HCT116 (cell line): ENCODE results near the gene FAM13C. TPM values are rescaled to one million over a fixed set of nuclear protein-coding genes. Genes with fewer than 3 reads are reported as not detected.

Experiments
- ATAC-seq: fragments of 200-7000 bp; cut with Tn5 transposase; 2 replicates; pipeline ENCODE4 v1.9.1; 2020; ENCODE audit warnings: mild to moderate bottlenecking, moderate library complexity
- BruUV-seq: library from RNA; stranded (reverse); fragments of 400-500 nt; replicated peaks from 2 replicates; lab custom pipeline; 2021; lab: Mats Ljungman, UMichigan
- CTCF ChIA-PET: fragments of 300-600 bp; sonication (Branson Sonifier 250); formaldehyde crosslinking; loops from one replicate; lab custom pipeline; 2021; ENCODE audit warnings: antibody characterized with exemption; lab: Charles Lee
- POLR2A ChIA-PET: fragments of 300-600, 350-600 bp; sonication (Branson Sonifier 250); formaldehyde crosslinking; loops from one replicate; lab custom pipeline; 2021; ENCODE audit warnings: antibody characterized with exemption; lab: Charles Lee
- RAD21 ChIA-PET, 2 experiments: fragments of 300-600 bp; sonication (Branson Sonifier 250); formaldehyde crosslinking; loops; one replicate each; lab custom pipeline; 2023; ENCODE audit warnings: low total read pairs in 2 of 2; ENCODE audit not compliant: uncharacterized antibody in 2 of 2, unreplicated experiment in 2 of 2, low non-redundant PET in 1 of 2; lab: Charles Lee
- DNase-seq: peaks from one replicate; pipeline ENCODE4 v3.0.0-alpha.2; 2010; ENCODE audit warnings: low read depth, low spot score
- H2AFZ ChIP-seq: fragments of 200-600 bp; shearing (Covaris generic), sonication (generic); 2 replicates; pipeline ENCODE4 v1.6.1; 2017; ENCODE audit warnings: low read depth, mixed run types, mixed read lengths, antibody characterized with exemption, low read length; ENCODE audit not compliant: poor library complexity, severe bottlenecking
- H3K27ac ChIP-seq: 2 replicates; pipeline ENCODE4 v1.5.1; 2012; ENCODE audit warnings: low read depth, low read length
- H3K27me3 ChIP-seq: fragments of 200-600 bp; sonication (generic); 2 replicates; pipeline ENCODE4 v1.6.1; 2016; ENCODE audit warnings: mixed run types, low read length, mixed read lengths; ENCODE audit not compliant: insufficient read depth
- H3K36me3 ChIP-seq, 2 experiments: fragments of 200-500 bp in 1 of 2; fragments of 200-600 bp in 1 of 2; sonication (Bioruptor generic) in 1 of 2; sonication (generic) in 1 of 2; 2 replicates each; pipeline versions ENCODE4 v1.5.1 to v1.6.1; 2014 to 2016; ENCODE audit warnings: low read length in 2 of 2, inconsistent platforms in 1 of 2, mixed read lengths in 1 of 2, mixed run types in 1 of 2; ENCODE audit not compliant: insufficient read depth in 2 of 2, control insufficient read depth in 1 of 2
- H3K4me1 ChIP-seq, 2 experiments: fragments of 200-600 bp in 1 of 2; sonication (generic) in 1 of 2; 2 replicates each; pipeline versions ENCODE4 v1.5.1 to v1.6.1; 2012 to 2017; ENCODE audit warnings: low read length in 2 of 2, inconsistent platforms in 1 of 2, mild to moderate bottlenecking in 1 of 2, mixed read lengths in 1 of 2, mixed run types in 1 of 2, moderate library complexity in 1 of 2; ENCODE audit not compliant: insufficient read depth in 2 of 2, control insufficient read depth in 1 of 2
- H3K4me2 ChIP-seq: fragments of 200-600 bp; sonication (generic); 2 replicates; pipeline ENCODE4 v1.6.1; 2017; ENCODE audit warnings: mixed run types, low read length, mixed read lengths
- H3K4me3 ChIP-seq, 2 experiments: fragments of 200-600 bp in 1 of 2; sonication (generic) in 1 of 2; replicated peaks in 1 of 2; 2 replicates each; pipeline ENCODE4 v1.5.1; 2011 to 2016; ENCODE audit warnings: low read length in 2 of 2, control low read depth in 1 of 2, low read depth in 1 of 2, mild to moderate bottlenecking in 1 of 2, mixed read lengths in 1 of 2, mixed run types in 1 of 2
- H3K79me2 ChIP-seq: fragments of 200-600 bp; sonication (generic); 2 replicates; pipeline ENCODE4 v1.6.1; 2017; ENCODE audit warnings: mild to moderate bottlenecking, mixed run types, low read length, moderate library complexity, mixed read lengths; ENCODE audit not compliant: insufficient read depth
- H3K9ac ChIP-seq: fragments of 200-600 bp; sonication (generic); 2 replicates; pipeline ENCODE4 v1.6.1; 2016; ENCODE audit warnings: low read length, mixed read lengths
- H3K9me2 ChIP-seq: fragments of 200-600 bp; sonication (generic), shearing (Covaris generic); 2 replicates; pipeline ENCODE4 v1.6.1; 2017; ENCODE audit warnings: mixed run types, mild to moderate bottlenecking, moderate library complexity; ENCODE audit not compliant: insufficient read depth
- H3K9me3 ChIP-seq, 2 experiments: fragments of 200-500 bp in 1 of 2; fragments of 200-600 bp in 1 of 2; sonication (Bioruptor generic) in 1 of 2; sonication (generic) in 1 of 2; 2 replicates each; pipeline ENCODE4 v1.6.1; 2014 to 2017; ENCODE audit warnings: low read length in 2 of 2, mixed read lengths in 2 of 2, inconsistent platforms in 1 of 2, low read depth in 1 of 2, mild to moderate bottlenecking in 1 of 2, mixed run types in 1 of 2, moderate library complexity in 1 of 2; ENCODE audit not compliant: control insufficient read depth in 1 of 2, insufficient read depth in 1 of 2
- H4K20me1 ChIP-seq: fragments of 200-600 bp; sonication (generic), shearing (Covaris generic); 2 replicates; pipeline ENCODE4 v1.6.1; 2017; ENCODE audit warnings: mixed run types, mild to moderate bottlenecking, moderate library complexity; ENCODE audit not compliant: insufficient read depth
- ATF3 ChIP-seq: IDR thresholded peaks from 2 replicates; pipeline ENCODE4 v1.6.1; 2012
- CBX3 ChIP-seq: IDR thresholded peaks from 2 replicates; pipeline ENCODE4 v1.6.1; 2012; ENCODE audit warnings: low read depth
- CEBPB ChIP-seq: IDR thresholded peaks from 2 replicates; pipeline ENCODE4 v1.6.1; 2012; ENCODE audit warnings: low read depth
- EZH2 ChIP-seq: fragments of 200-600 bp; sonication (generic); IDR thresholded peaks from 2 replicates; pipeline ENCODE4 v1.6.1; 2017; ENCODE audit warnings: antibody characterized with exemption, mixed run types
- POLR2AphosphoS5 ChIP-seq: IDR thresholded peaks from 2 replicates; pipeline ENCODE4 v1.6.1; 2011; ENCODE audit warnings: mild to moderate bottlenecking, low read depth, low read length, moderate library complexity
- RAD21 ChIP-seq: IDR thresholded peaks from 2 replicates; pipeline ENCODE4 v1.6.1; 2012; ENCODE audit warnings: low read depth, mild to moderate bottlenecking
- REST ChIP-seq: IDR thresholded peaks from 2 replicates; pipeline ENCODE4 v1.6.1; 2012; ENCODE audit warnings: low read depth
- SIN3A ChIP-seq: IDR thresholded peaks from 2 replicates; pipeline ENCODE4 v1.6.1; 2012; ENCODE audit warnings: low read depth
- SP1 ChIP-seq: IDR thresholded peaks from 2 replicates; pipeline ENCODE4 v1.6.1; 2012; ENCODE audit warnings: low read depth
- TCF7L2 ChIP-seq: IDR thresholded peaks from 2 replicates; pipeline ENCODE4 v1.7.0; 2011; ENCODE audit warnings: borderline replicate concordance, inconsistent platforms; ENCODE audit not compliant: insufficient read depth, insufficient read length; ENCODE audit errors: extremely low read depth
- ZFX ChIP-seq: fragments of 450-650 bp; IDR thresholded peaks from 2 replicates; pipeline ENCODE4 v1.6.1; 2017
- intact Hi-C: fragments of 100-400 bp; cut with micrococcal nuclease; formaldehyde crosslinking; loops from 2 replicates; pipeline ENCODE4 v1.10.0; 2022
- total RNA-seq: library from RNA; stranded (reverse); gene quantifications from one replicate; pipeline ENCODE4 v1.2.1, GENCODE V29; 2021; ENCODE audit not compliant: unreplicated experiment

The FAM13C gene
- total RNA-seq, 1 experiment from 2014 or later: 0.42 TPM

DNA sequence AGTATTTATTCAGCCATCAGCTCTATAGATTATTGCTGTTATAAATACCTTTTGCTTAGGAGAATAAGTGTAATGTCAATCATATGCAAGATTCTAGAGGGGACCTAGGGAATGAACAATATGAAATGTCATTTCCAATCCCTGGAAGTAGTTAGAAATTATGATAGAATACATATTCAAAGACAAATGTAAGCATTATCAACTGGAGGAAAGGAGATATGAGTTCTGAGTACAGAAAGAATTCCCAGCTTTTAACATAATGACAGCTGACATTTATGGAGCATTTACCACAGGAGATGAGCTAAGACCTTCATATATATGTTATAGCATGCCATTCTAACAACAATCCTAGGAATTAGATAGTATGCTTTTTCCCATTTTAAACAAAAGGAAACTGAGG is 86.2 kb downstream of the FAM13C start:
- Histone ChIP-seq H3K27ac (no peak overlapping the region), H3K9me3 (no peaks in the 10 kb centered on the region)
- BruUV-seq: no TSS peak
- TF ChIP-seq CEBPB (no peak), ATF3 (no peak), RAD21 (no peak), EZH2 (no peak), TCF7L2 (no peak)
- TF ChIP-seq, all 23 proteins: peak for 0
- H3K4me2 ChIP-seq: no peak overlapping the region
- H4K20me1 ChIP-seq: no peaks in the 10 kb centered on the region
- intact Hi-C loops: no loop called here
- H3K9me2 ChIP-seq: no peaks in the 10 kb centered on the region
- ChIA-PET RAD21 (no interaction called here), CTCF (no interaction called here), POLR2A (no interaction called here)
- no peak for ATAC-seq
- no peaks in the 10 kb centered on the region for H3K36me3 ChIP-seq
- H3K79me2 ChIP-seq: no peaks in the 10 kb centered on the region
- H3K27me3 ChIP-seq: peaks cover 14% of the 10 kb centered on the region; the same call in 1 of the 2 replicates
- no peak overlapping the region for H2AFZ ChIP-seq
- no peak overlapping the region for H3K4me3 ChIP-seq
- no peak overlapping the region for H3K9ac ChIP-seq
- H3K4me1 ChIP-seq: no peaks in the 10 kb centered on the region
- DNase-seq: no peak

DNA sequence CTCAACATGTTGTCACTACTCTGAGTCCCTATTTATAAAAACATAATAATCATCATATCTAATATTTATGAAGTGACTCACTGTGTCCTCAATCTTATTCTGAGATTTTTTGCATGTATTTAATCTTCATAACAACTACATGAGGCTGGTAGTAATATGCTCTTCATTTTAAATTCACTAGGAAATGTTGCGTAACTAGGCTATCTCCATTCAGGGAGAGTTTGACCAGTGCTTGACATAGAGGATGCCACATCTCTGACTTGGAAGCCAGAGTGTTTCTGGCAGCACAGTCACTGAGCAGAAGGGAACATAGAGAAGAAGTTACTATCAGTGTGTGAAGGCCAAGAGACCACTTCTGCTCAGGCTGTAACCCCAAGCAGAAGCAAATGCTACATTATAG is 88.9 kb downstream of the FAM13C start:
- Histone ChIP-seq H3K9ac (no peak overlapping the region), H3K27ac (no peak overlapping the region), H3K4me3 (no peak overlapping the region), H3K9me3 (no peaks in the 10 kb centered on the region), H3K9me2 (no peaks in the 10 kb centered on the region), H3K4me2 (no peak overlapping the region), H3K4me1 (no peaks in the 10 kb centered on the region), H3K27me3 (peaks cover 34% of the 10 kb centered on the region; the same call in 1 of the 2 replicates), H2AFZ (no peak overlapping the region), H3K36me3 (no peaks in the 10 kb centered on the region), H4K20me1 (no peaks in the 10 kb centered on the region), H3K79me2 (no peaks in the 10 kb centered on the region)
- no peak for DNase-seq
- ChIA-PET POLR2A (no interaction called here), RAD21 (no interaction called here), CTCF (no interaction called here)
- TF ChIP-seq POLR2AphosphoS5 (no peak), EZH2 (no peak), SIN3A (no peak), RAD21 (no peak), TCF7L2 (no peak), CBX3 (no peak), CEBPB (no peak), ZFX (no peak), SP1 (no peak), REST (no peak)
- BruUV-seq: no TSS peak
- ATAC-seq: no peak
- intact Hi-C loops: no loop called here
